Measurements from ENCODE around the gene OXTR.

The OXTR gene

GRCh38 chr3:8709801-8710507 lies 59.5 kb downstream of the OXTR start:
- no peak for FAIRE-seq

- no peak for FAIRE-seq
Observed at GRCh38 chr3:8709287-8709686, 60.1 kb downstream of the OXTR start.

DNA sequence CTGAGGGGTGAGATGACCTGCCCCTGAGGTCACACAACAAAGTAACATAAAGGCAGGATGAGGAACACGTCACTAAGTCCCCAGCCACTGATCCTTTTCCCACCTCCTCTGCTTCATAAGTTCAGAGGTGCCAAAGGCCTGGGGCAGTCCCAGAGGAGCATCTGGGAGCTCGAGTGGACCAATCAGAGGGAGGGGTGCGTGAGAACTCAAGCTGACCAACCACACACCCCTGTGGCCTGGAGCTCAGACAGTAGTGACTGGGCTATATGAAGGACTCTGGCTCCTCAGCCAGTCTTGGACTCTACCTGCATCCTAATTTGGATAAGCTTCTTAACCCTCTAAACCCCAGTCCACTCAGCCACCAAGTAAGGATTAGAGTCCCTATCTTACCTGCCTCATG lies 63.8 kb downstream of the OXTR start:
- FAIRE-seq, result no peak

- FAIRE-seq, result no peak
Observed at GRCh38 chr3:8702560-8702959, 66.9 kb downstream of the OXTR start.
